ENCODE results near the gene ADORA1. TPM values are rescaled to one million over a fixed set of nuclear protein-coding genes. Genes with fewer than 3 reads are reported as not detected.

Gene ADORA1
- polyA plus RNA-seq, 1 donor: 4.6 TPM

DNA sequence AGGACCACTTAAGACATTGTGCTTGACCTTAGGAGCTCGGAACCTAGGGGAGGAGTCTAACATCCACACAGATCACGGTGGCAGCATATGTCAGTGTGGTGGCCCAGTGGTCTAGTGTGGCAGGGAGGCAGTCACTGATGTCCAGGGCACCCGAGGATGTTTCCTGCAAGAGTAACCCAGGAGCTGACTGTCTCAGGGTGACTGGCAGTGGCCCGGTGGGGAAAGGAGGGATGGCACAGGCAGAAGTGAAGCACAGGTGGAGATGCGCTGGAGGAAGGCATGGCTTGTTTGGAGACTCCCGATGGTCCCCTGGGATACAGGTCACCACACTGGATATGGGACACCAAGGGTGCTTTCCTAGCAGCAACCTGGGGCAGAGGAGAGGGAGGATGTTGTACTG lies 85.6 kb downstream of the ADORA1 start:
- DNase-seq: no peak

DNA sequence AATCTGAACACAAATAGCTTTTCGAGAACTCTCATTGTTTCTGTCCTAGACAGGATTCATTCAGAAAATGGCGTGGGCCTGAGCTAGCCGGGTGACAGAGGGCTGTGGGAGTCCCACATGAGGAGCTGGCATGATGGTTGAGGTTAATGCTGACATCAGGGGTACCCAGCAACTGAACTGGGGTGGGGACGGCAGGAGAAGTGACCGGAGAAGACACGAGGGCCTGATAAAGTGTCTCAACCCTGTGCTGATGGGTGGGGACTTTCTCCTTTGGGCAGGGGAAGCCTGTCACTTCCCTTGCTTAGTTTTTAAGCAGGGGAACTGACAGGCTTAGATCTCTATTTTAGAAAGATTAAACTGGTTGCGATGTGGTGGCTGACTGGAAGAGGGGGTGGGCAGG lies 87.3 kb downstream of the ADORA1 start:
- no peak for DNase-seq

- no peak for DNase-seq
Measured at GRCh38 chr1:203215573-203215972, 88.0 kb downstream of the ADORA1 start.

DNA sequence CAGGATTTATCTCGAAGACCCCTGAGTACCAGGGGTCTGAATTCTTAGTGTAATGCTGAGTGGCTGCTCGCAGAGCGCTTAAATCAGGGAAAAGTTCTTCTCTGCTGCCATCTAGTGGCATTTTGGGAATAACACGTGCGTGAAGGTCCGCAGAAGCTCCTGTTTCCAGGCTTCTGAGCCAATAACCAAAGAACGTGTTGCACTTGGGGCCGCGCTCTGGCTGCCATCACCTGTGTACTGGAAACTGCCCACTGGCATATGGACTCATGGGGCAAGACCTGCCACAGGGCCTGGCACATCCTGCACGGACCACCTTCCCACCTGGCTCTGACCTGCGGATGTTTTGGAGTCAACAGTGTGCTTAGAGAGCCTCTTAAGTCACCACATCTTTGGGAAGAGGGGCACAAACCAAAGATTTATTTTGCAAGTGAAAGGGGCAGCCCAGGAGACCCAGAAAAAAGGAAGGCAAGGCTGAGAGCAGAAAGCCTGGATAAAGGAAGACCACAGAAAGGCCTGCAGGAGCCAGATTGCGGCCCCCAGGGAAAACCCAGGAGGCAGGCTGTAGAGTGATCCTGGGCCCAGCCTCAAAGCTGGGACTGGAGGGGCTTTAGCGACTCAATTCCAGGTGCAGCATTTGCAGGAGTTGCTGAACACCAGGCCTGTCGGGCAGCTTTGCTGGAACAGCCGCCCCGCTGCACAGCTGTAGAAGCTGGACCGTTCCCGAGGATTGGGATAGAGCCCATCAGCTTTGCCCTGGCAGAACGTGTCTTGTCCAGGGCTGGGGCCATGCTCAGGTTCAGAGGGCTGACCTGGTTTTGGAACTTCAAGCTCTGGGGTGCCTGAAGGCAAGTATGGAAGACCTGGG lies 89.0 kb downstream of the ADORA1 start:
- DNase-seq: peak; percentile 82

Other genes with a start within 250 kb of the ADORA1 start
- gene RABIF, start 238.6 kb upstream of the ADORA1 start, polyA plus RNA-seq (ENCODE audit: insufficient read length): 11.8 TPM
- gene KLHL12, start 200.5 kb upstream of the ADORA1 start, polyA plus RNA-seq (ENCODE audit: insufficient read length): 46.4 TPM
- gene ADIPOR1, start 169.4 kb upstream of the ADORA1 start, polyA plus RNA-seq (ENCODE audit: insufficient read length): 77.5 TPM
- gene CYB5R1, start 160.5 kb upstream of the ADORA1 start, polyA plus RNA-seq (ENCODE audit: insufficient read length): 51.9 TPM
- gene TMEM183A, start 120.4 kb upstream of the ADORA1 start, polyA plus RNA-seq (ENCODE audit: insufficient read length): 73.9 TPM
- 9.7 TPM for gene PPFIA4, start 101.2 kb upstream of the ADORA1 start, polyA plus RNA-seq (ENCODE audit: insufficient read length)
- 0.18 TPM for gene MYOG, start 41.7 kb upstream of the ADORA1 start, polyA plus RNA-seq (ENCODE audit: insufficient read length)
- 0.18 TPM for gene MYBPH, start 48.1 kb downstream of the ADORA1 start, polyA plus RNA-seq (ENCODE audit: insufficient read length)
- gene CHI3L1, start 59.0 kb downstream of the ADORA1 start, polyA plus RNA-seq (ENCODE audit: insufficient read length): 7.4 TPM
- 0.10 TPM for gene CHIT1, start 101.9 kb downstream of the ADORA1 start, polyA plus RNA-seq (ENCODE audit: insufficient read length)
- 102 TPM for gene BTG2, start 177.8 kb downstream of the ADORA1 start, polyA plus RNA-seq (ENCODE audit: insufficient read length)
- gene FMOD, start 223.4 kb downstream of the ADORA1 start, polyA plus RNA-seq (ENCODE audit: insufficient read length): 46.4 TPM